ENCODE data around the gene OAS3. TPM values are rescaled to one million over a fixed set of nuclear protein-coding genes. Genes with fewer than 3 reads are reported as not detected.

The OAS3 gene
- total RNA-seq, 1 donor from 2014 or later, result 10.0 TPM

GRCh38 chr12:112998987-112999767 lies 60.9 kb downstream of the OAS3 start:
- DNase-seq (ENCODE audit: low spot score), result no peak
- no peak for ATAC-seq
- intact Hi-C loops (cut with DNase I), result no loop called here

GRCh38 chr12:113000433-113000832 lies 62.2 kb downstream of the OAS3 start:
- DNase-seq (ENCODE audit: low spot score), result no peak
- intact Hi-C loops (cut with DNase I), result no loop called here
- ATAC-seq, result no peak

GRCh38 chr12:113002155-113002554 lies 63.9 kb downstream of the OAS3 start:
- ATAC-seq (no peak), DNase-seq (ENCODE audit: low spot score) (no peak)

GRCh38 chr12:113002676-113003075 lies 64.4 kb downstream of the OAS3 start:
- intact Hi-C loops (cut with DNase I), result no loop called here
- ATAC-seq (no peak), DNase-seq (ENCODE audit: low spot score) (no peak)

More at GRCh38 chr12:113002155-113002554, 63.9 kb downstream of the OAS3 start:
- intact Hi-C loops (cut with DNase I), result no loop called here

GRCh38 chr12:113003636-113004035 lies 65.4 kb downstream of the OAS3 start:
- intact Hi-C loops (cut with DNase I), result no loop called here
- ATAC-seq (no peak), DNase-seq (ENCODE audit: low spot score) (no peak)

GRCh38 chr12:113005762-113006161 lies 67.5 kb downstream of the OAS3 start:
- no peak for DNase-seq (ENCODE audit: low spot score)
- intact Hi-C loops (cut with DNase I), result no loop called here
- no peak for ATAC-seq

- no peak for DNase-seq (ENCODE audit: low spot score)
- intact Hi-C loops (cut with DNase I), result no loop called here
- ATAC-seq, result no peak
Observed at GRCh38 chr12:113006206-113006605, 67.9 kb downstream of the OAS3 start.

- intact Hi-C loops (cut with DNase I), result no loop called here
- ATAC-seq (no peak), DNase-seq (ENCODE audit: low spot score) (no peak)
Observed at GRCh38 chr12:113006641-113007040, 68.4 kb downstream of the OAS3 start.

GRCh38 chr12:113007166-113007565 lies 68.9 kb downstream of the OAS3 start:
- intact Hi-C loops (cut with DNase I), result no loop called here
- no peak for DNase-seq (ENCODE audit: low spot score)
- ATAC-seq, result no peak

GRCh38 chr12:113010701-113011100 lies 72.4 kb downstream of the OAS3 start:
- intact Hi-C loops (cut with DNase I), result no loop called here
- ATAC-seq (no peak), DNase-seq (ENCODE audit: low spot score) (no peak)

GRCh38 chr12:113014565-113014964 lies 76.3 kb downstream of the OAS3 start:
- DNase-seq (ENCODE audit: low spot score) (no peak), ATAC-seq (no peak)
- intact Hi-C loops (cut with DNase I), result no loop called here

- intact Hi-C loops (cut with DNase I), result no loop called here
- no peak for ATAC-seq
Observed at GRCh38 chr12:113016796-113017195, 78.5 kb downstream of the OAS3 start.

GRCh38 chr12:113019025-113019424 lies 80.8 kb downstream of the OAS3 start:
- ATAC-seq (no peak), DNase-seq (ENCODE audit: low spot score) (no peak)
- intact Hi-C loops (cut with DNase I), result no loop called here

More at GRCh38 chr12:113016796-113017195, 78.5 kb downstream of the OAS3 start:
- no peak for DNase-seq (ENCODE audit: low spot score)

GRCh38 chr12:113021500-113021899 lies 83.2 kb downstream of the OAS3 start:
- DNase-seq (ENCODE audit: low spot score) (no peak), ATAC-seq (no peak)
- intact Hi-C loops (cut with DNase I), result no loop called here

Other genes starting within 250 kb of the OAS3 start
- gene RPH3A, start 146.7 kb upstream of the OAS3 start, total RNA-seq, result 0.22 TPM
- 19.3 TPM for gene OAS1, start 31.5 kb upstream of the OAS3 start, total RNA-seq
- 8.4 TPM for gene OAS2, start 40.0 kb downstream of the OAS3 start, total RNA-seq
- 10.1 TPM for gene DTX1, start 118.3 kb downstream of the OAS3 start, total RNA-seq
- 8.6 TPM for gene RASAL1, start 197.3 kb downstream of the OAS3 start, total RNA-seq
- gene CFAP73, start 211.2 kb downstream of the OAS3 start, total RNA-seq, result 0.98 TPM
- gene DDX54, start 247.0 kb downstream of the OAS3 start, total RNA-seq, result 43.9 TPM
- 7.8 TPM for gene RITA1, start 247.2 kb downstream of the OAS3 start, total RNA-seq